Measurements from ENCODE around the gene CDH23.

CDH23 gene

DNA sequence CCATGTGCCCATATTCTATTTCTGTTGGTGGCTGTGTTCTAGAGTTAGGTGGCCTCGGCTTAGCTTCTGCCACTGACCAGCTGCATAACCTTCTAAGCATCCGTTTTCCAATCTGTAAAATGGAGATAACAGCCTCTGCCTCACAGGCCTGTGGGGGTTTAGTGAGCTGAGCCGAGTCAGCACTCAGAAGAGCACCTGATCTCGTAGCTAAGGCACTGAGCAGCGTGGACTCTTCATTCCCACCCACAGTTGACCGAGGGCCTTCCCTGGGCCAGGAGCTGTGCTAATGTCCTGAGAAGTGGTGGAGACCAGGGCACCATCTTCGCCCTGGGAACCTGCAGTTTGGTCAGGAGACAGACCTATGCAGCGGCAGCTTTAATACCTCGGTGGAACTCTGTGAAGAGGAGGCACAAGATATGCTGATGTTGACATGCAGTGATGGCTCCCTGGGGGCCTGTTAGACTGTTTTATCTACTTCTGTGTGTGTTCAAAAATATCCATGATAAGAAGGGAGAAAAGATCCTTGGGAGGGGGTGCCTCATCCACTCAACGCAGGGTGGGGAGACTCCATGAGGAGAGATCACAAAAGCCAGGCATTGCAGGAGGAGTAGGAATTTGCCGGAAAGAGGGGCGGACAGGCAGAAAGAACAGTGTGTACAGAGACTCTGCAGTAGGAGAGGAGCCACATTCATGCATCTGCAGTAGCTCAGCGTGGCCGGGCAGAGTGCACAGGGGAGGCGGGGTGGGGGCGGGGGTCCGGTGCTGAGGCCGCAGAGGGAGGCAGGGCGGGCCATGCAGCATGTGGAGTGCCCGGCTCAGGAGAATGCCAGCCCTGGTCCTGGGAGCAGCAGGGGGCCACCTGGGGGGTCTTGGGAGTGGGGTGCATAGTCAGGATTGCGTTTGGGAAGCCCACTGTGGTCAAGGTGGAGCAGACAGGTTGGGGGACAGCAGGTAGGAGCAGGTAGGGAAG lies 186.1 kb downstream of the CDH23 start:
- TF ChIP-seq, protein P1, sequence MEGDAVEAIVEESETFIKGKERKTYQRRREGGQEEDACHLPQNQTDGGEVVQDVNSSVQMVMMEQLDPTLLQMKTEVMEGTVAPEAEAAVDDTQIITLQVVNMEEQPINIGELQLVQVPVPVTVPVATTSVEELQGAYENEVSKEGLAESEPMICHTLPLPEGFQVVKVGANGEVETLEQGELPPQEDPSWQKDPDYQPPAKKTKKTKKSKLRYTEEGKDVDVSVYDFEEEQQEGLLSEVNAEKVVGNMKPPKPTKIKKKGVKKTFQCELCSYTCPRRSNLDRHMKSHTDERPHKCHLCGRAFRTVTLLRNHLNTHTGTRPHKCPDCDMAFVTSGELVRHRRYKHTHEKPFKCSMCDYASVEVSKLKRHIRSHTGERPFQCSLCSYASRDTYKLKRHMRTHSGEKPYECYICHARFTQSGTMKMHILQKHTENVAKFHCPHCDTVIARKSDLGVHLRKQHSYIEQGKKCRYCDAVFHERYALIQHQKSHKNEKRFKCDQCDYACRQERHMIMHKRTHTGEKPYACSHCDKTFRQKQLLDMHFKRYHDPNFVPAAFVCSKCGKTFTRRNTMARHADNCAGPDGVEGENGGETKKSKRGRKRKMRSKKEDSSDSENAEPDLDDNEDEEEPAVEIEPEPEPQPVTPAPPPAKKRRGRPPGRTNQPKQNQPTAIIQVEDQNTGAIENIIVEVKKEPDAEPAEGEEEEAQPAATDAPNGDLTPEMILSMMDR (conservative IDR thresholded peaks at IDR 0.05): no peak
- H3K27ac ChIP-seq: no peak overlapping the region

- TF ChIP-seq, protein P1 (conservative IDR thresholded peaks at IDR 0.05): no peak
- H3K27ac ChIP-seq: no peak overlapping the region
These were observed 187.7 kb downstream of the CDH23 start for GRCh38 chr10:71584461-71584860.

DNA sequence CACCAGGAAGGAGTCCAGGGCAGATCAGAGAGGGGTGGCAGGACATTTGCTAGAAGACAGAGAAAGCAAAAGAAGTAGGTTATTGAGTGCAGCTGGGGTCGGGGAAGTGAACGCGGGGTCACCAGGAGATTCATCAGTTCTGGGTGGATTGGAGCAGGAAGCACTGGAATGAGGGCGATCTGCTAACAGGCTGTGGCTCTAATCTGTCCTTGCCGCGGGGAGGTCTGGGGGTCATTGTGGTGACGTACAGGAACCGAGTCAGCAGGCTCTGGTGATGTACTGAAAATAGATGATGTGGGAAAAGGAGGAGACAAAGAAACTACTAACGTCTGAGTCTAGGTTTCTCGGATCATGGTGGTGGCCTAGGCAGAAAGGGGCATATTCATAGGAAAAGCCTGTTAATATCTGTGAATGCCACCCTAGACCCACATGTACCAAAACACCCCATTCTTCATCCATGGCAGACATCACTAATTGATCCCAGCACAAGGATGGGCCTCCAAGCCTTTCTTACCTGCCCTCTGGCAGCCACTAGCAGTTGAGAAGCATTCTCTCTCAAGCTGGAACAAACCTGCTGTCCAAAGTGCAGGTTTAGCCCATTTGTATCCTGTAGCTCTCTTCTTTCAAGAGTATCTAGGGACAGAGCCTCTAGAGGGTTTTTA lies 188.3 kb downstream of the CDH23 start:
- TF ChIP-seq, protein P1 (conservative IDR thresholded peaks at IDR 0.05): no peak
- no peak overlapping the region for H3K27ac ChIP-seq

DNA sequence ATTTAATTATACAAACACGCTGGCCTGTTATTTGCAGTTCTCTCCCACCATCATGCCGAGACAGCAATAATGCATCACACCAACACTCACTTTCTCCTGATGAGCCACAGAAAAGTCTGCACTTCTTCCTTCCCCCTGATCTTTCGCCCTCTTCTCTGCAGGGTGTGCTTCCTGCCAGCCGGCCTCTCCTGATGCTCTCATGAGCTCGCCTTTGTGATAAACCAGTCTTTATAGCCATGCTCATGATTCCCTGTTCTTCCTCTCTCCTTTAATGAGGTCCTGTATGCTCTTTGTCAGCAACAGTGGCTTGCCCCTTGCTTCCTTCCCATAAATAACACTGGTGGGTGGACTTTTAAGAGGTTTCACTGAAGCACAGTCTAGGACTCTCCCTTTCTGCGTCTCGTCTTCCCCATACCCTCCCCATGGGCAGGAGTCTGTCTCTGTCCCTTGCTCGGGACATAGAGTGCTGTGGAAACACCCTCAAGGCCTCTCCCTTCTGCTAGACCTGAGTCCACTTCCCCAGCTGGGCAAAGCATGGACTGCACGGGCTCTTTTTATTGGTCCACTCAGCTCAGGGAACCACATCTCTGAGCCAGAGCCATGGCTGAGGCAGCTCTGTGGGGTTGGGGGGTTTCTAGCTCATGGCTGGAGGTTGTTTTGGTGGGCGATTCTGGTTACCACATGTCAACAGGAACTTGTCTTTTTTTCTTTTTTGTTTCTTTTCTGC lies 189.0 kb downstream of the CDH23 start:
- H3K27ac ChIP-seq: no peak overlapping the region
- TF ChIP-seq, protein P1 (conservative IDR thresholded peaks at IDR 0.05): no peak

DNA sequence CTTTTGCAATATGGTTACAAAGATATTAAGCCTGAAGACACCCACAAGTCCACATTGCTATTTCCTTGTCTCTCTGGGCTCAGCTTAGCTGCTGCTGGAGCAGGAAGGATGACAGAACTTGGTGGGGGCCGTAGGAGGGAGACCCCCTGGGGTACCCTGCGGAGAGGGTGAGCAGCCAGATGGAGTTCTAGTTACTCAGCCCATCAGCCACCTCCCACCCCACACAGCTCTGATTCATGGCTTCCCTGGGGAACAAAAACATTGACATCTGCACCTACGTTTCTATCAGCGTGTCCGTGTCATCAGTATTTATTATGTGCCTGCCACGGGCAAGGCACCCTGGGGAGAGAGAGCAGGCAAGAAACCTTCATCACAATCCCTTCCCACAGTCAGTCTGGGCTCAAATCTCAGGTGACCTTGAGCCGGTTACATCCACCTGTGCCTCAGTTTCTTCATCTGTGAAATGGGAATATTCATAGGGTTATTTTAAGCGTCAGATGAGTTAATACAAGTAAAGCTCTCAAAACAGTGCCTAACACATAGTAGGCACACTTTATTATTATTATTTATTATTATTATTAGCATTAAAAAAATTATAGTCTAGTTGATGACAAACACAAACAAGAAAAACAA lies 191.3 kb downstream of the CDH23 start:
- TF ChIP-seq, protein P1 (conservative IDR thresholded peaks at IDR 0.05): no peak
- peak overlapping the region; percentile 67; the same call in 1 of the 2 replicates for H3K27ac ChIP-seq

DNA sequence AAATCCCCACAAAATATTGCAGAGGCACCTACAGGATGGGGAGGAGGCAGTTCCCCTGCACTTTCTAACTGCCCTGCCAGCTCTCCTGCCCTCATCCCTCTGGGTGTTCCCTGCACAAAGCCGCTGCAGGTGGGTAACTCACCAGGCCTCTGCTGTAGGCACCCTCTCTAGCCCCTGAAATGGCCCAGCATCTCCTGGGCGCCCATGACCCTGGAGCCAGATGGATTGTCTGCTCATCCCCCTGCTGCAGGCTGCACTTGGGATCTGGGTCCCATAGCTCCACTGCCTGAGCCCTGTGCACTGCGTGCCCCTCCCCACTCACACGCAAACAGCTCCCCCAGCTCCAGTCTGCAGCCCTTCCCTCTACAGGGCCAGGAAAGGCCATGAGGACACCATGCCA lies 192.0 kb downstream of the CDH23 start:
- H3K27ac ChIP-seq: peak overlapping the region; percentile 67; the same call in 1 of the 2 replicates
- TF ChIP-seq, protein P1 (conservative IDR thresholded peaks at IDR 0.05): no peak

Measured in VCaP (cell line).